SH-SY5Y (cell line): ENCODE measurements around the gene LRRC2.

ENCODE experiments used
- GATA2 ChIP-seq: IDR thresholded peaks from 2 replicates; pipeline ENCODE4 v1.6.1; 2011; ENCODE audit warnings: mild to moderate bottlenecking, low read depth, low read length
- GATA3 ChIP-seq: IDR thresholded peaks from 2 replicates; pipeline ENCODE4 v1.6.1; 2011; ENCODE audit warnings: low read depth, mild to moderate bottlenecking, low read length, moderate library complexity

DNA sequence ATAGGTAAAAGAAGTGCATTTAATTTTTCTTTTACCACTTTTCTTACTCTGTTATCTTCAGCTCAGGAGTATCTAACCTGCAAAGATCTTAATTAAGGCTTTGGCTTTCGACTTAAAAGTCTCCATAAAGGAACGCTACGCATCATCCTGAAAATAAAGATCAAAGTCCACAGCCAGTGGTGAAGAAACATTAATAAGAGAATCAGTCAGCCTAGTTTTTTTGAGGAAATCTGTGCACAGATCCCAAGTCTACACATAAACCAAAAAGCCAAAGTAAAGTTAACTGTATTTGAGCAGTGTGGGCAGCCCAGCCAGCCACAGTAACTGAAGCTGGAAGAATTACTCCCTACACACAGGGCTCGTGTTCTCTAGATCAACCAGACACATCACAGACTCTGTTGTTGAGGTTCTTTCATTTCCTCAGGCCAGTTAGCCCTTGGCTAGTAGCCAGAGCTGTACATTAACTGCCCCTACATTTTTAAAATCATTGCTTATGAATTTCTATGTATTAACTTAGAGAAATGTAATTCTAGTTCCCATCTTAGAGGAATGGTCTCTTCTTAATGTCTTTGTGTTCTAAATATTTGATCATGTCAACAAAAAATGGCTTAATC is 6.9 kb downstream of the LRRC2 start:
- TF ChIP-seq GATA2: no peak
- no peak for TF ChIP-seq GATA3
